HG02970 (cell line): ENCODE results near the gene PRPSAP1.
"Not testable (repeated sequence)": the region's sequence is repeated elsewhere in the genome, so short reads cannot be mapped to it uniquely, and the experiment has no call there.

Experiments used
- ATAC-seq: cut with Tn5 transposase; IDR thresholded peaks from one replicate; pipeline ENCODE4 v1.9.1; 2021; ENCODE audit warnings: mild to moderate bottlenecking, moderate library complexity, moderate number of reproducible peaks; ENCODE audit not compliant: unreplicated experiment, low FRiP score

Gene PRPSAP1

GRCh38 chr17:76363107-76363842, 9.6 kb upstream of the PRPSAP1 start:
- no peak for ATAC-seq

- no peak for ATAC-seq
Observed at GRCh38 chr17:76360461-76360860, 6.7 kb upstream of the PRPSAP1 start.

- ATAC-seq: not testable (repeated sequence)
Observed at GRCh38 chr17:76359776-76360175, 6.1 kb upstream of the PRPSAP1 start.

- ATAC-seq: no peak
Observed at GRCh38 chr17:76359375-76359774, 5.7 kb upstream of the PRPSAP1 start.

- no peak for ATAC-seq
Observed at GRCh38 chr17:76357597-76358158, 4.0 kb upstream of the PRPSAP1 start.

- no peak for ATAC-seq
Observed at GRCh38 chr17:76356803-76357456, 3.2 kb upstream of the PRPSAP1 start.

GRCh38 chr17:76354747-76355310, 1.1 kb upstream of the PRPSAP1 start:
- ATAC-seq: no peak

- no peak for ATAC-seq
Observed at GRCh38 chr17:76354317-76354729, 607 bp upstream of the PRPSAP1 start.

GRCh38 chr17:76353004-76353598, 615 bp downstream of the PRPSAP1 start:
- peak; percentile 2 for ATAC-seq

- no peak for ATAC-seq
Observed at GRCh38 chr17:76351526-76352071, 2.1 kb downstream of the PRPSAP1 start.

- no peak for ATAC-seq
Observed at GRCh38 chr17:76350463-76350862, 3.3 kb downstream of the PRPSAP1 start.

- ATAC-seq: not testable (repeated sequence)
Observed at GRCh38 chr17:76346936-76347335, 6.8 kb downstream of the PRPSAP1 start.

- ATAC-seq: no peak
Observed at GRCh38 chr17:76345377-76345974, 8.2 kb downstream of the PRPSAP1 start.

- no peak for ATAC-seq
Observed at GRCh38 chr17:76343106-76343505, 10.6 kb downstream of the PRPSAP1 start.

- no peak for ATAC-seq
Observed at GRCh38 chr17:76341301-76341700, 12.4 kb downstream of the PRPSAP1 start.

GRCh38 chr17:76337413-76337777, 16.3 kb downstream of the PRPSAP1 start:
- no peak for ATAC-seq

GRCh38 chr17:76336756-76337412, 16.8 kb downstream of the PRPSAP1 start:
- ATAC-seq: no peak

- no peak for ATAC-seq
Observed at GRCh38 chr17:76335716-76336381, 17.9 kb downstream of the PRPSAP1 start.
